LNCaP clone FGC (cell line): Measurements from ENCODE around the gene ATP8B4.
A peak's percentile ranks its signal among the peaks of the same experiment; 100 is the strongest.

ENCODE experiments used
- DNase-seq: peaks from one replicate; pipeline ENCODE4 v3.0.0-alpha.2; 2011; ENCODE audit warnings: low read depth
- H3K4me3 ChIP-seq: 2 replicates; pipeline ENCODE4 v1.5.1; 2011; ENCODE audit warnings: mild to moderate bottlenecking, low read depth, low read length, control low read depth
- TF ChIP-seq, protein P1 (sequence below): IDR thresholded peaks from 2 replicates; pipeline ENCODE4 v1.5.1; 2012; ENCODE audit warnings: mild to moderate bottlenecking; ENCODE audit not compliant: control insufficient read depth, insufficient read depth; ENCODE audit errors: extremely low read depth

The ATP8B4 gene

GRCh38 chr15:49847423-49848281 lies 271.4 kb downstream of the ATP8B4 start:
- H3K4me3 ChIP-seq: no peak overlapping the region
- TF ChIP-seq, protein P1, sequence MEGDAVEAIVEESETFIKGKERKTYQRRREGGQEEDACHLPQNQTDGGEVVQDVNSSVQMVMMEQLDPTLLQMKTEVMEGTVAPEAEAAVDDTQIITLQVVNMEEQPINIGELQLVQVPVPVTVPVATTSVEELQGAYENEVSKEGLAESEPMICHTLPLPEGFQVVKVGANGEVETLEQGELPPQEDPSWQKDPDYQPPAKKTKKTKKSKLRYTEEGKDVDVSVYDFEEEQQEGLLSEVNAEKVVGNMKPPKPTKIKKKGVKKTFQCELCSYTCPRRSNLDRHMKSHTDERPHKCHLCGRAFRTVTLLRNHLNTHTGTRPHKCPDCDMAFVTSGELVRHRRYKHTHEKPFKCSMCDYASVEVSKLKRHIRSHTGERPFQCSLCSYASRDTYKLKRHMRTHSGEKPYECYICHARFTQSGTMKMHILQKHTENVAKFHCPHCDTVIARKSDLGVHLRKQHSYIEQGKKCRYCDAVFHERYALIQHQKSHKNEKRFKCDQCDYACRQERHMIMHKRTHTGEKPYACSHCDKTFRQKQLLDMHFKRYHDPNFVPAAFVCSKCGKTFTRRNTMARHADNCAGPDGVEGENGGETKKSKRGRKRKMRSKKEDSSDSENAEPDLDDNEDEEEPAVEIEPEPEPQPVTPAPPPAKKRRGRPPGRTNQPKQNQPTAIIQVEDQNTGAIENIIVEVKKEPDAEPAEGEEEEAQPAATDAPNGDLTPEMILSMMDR: no peak
- DNase-seq: no peak

DNA sequence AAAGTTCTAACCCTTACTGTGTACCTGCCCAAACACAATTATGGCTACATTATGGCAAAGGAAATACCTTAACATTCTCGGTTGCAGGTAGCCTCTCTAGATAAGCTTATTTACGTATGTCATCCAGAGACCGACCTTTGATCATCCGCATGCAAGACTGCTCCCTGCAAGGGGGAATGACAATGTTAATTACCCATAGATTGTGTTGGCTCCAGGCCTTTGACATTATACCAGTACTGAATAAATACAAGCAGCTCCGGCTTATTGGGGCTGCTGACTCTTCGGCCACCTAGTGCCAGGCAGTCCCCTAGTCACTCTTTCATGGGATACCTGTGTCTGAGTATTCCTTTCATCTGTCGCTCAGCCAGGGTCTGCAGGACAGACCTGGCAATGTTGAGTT lies 274.6 kb downstream of the ATP8B4 start:
- DNase-seq: no peak
- no peak overlapping the region for H3K4me3 ChIP-seq
- TF ChIP-seq, protein P1: no peak

GRCh38 chr15:49843725-49844124 lies 275.3 kb downstream of the ATP8B4 start:
- no peak overlapping the region for H3K4me3 ChIP-seq
- TF ChIP-seq, protein P1: no peak
- DNase-seq: no peak

- TF ChIP-seq, protein P1: no peak
- DNase-seq: no peak
- no peak overlapping the region for H3K4me3 ChIP-seq
These were observed 276.9 kb downstream of the ATP8B4 start for GRCh38 chr15:49842031-49842730.

GRCh38 chr15:49832511-49832910 lies 286.5 kb downstream of the ATP8B4 start:
- DNase-seq: no peak
- TF ChIP-seq, protein P1: peak; percentile 85
- no peak overlapping the region for H3K4me3 ChIP-seq

DNA sequence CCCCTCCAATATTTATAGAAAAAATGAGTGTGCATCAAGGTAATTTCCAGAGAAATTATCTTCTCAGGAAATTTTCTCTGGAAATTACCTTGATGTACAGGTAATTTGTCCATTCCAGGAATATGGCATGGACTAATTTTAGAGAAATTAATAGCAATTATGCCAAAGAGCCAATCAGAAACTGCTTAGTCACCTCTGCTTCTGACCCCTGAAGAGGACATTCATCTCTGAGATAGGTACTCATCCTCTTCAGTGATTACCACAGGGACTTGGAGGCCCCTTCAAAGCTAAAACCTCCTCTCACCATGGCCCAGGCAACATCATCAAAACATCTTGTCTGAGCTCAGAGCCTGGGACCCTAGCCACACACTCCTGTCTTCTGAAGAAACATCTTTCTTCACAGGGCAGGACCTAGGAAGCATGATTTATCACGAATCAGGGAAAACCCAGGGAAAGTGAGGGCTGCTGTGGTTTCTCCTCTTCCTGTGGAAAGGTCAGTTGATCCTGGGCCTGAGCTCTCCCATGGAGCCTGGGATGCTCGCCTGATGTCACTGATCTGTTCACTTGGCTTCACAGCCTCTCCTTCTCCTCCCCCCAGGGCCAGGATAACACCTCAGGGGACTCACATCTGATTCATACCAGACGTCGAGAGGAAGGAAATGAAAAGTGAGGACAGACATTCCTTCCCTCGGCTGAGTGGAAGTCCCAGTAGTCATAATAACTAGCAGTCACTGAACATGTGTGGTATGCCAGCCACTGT lies 287.6 kb downstream of the ATP8B4 start:
- no peak for DNase-seq
- TF ChIP-seq, protein P1: no peak
- no peak overlapping the region for H3K4me3 ChIP-seq
